Measurements from ENCODE around the gene LETM1. TPM values are rescaled to one million over a fixed set of nuclear protein-coding genes. Genes with fewer than 3 reads are reported as not detected.
A peak's percentile ranks its signal among the peaks of the same experiment; 100 is the strongest.

Gene LETM1
- total RNA-seq, 1 donor from 2014 or later, result 16.9 TPM

DNA sequence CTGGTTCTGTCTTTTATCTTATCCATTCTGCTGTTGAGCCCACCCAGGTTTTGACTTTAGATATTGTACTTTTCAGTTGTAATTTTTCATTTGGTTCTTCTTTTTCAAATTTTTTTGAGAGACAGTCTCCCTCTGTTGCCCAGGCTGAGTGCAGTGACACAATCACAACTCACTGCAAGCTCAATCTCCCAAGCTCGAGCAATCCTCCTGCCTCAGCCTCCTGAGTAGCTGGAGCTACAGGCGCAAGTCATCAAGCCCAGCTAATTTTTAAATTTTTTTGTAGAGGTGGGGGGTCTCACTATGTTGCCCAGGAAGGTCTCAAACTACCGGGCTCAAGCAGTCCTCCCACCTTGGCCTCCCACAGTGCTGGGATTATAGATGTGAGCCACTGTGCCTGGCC lies 25.7 kb downstream of the LETM1 start:
- Histone ChIP-seq H3K79me2 (ENCODE audit: low read depth) (no peaks in the 10 kb centered on the region), H2AFZ (replicated peaks) (no peak overlapping the region), H3K4me2 (no peak overlapping the region), H3F3A (ENCODE audit: low read depth) (peaks cover 6% of the 10 kb centered on the region), H3K4me1 (peaks cover 4% of the 10 kb centered on the region), H3K9me3 (ENCODE audit: low read depth) (peaks cover 3% of the 10 kb centered on the region), H3K27ac (no peak overlapping the region), H3K4me3 (no peak overlapping the region), H3K36me3 (no peaks in the 10 kb centered on the region), H4K20me1 (ENCODE audit: low read depth) (no peaks in the 10 kb centered on the region), H3K27me3 (no peaks in the 10 kb centered on the region), H3K9ac (no peak overlapping the region)
- Mint-ChIP-seq H3K27me3 (ENCODE audit: insufficient read depth, low read depth) (peaks cover 8% of the 10 kb centered on the region), H3K27ac (no peak overlapping the region), H3K9me3 (peaks cover 13% of the 10 kb centered on the region), H3K4me3 (no peak overlapping the region), H3K4me1 (peaks cover 28% of the 10 kb centered on the region), H3K36me3 (peaks cover 43% of the 10 kb centered on the region)
- TF ChIP-seq EZH2phosphoT487 (IDR thresholded peaks at IDR 0.05), result no peak
- TF ChIP-seq EZH2 (IDR thresholded peaks at IDR 0.05), result no peak
- TF ChIP-seq CTCF (IDR thresholded peaks at IDR 0.05), result no peak
- no peak for DNase-seq (ENCODE audit: low spot score)

- peak; percentile 12 for DNase-seq (ENCODE audit: low spot score)
- no peak for TF ChIP-seq CTCF (IDR thresholded peaks at IDR 0.05)
- no peak for TF ChIP-seq EZH2phosphoT487 (IDR thresholded peaks at IDR 0.05)
- no peak for TF ChIP-seq EZH2 (IDR thresholded peaks at IDR 0.05)
- Histone ChIP-seq H2AFZ (replicated peaks) (no peak overlapping the region), H3K9me3 (ENCODE audit: low read depth) (peaks cover 3% of the 10 kb centered on the region), H3K79me2 (ENCODE audit: low read depth) (no peaks in the 10 kb centered on the region), H3K4me3 (no peak overlapping the region), H3F3A (ENCODE audit: low read depth) (peaks cover 6% of the 10 kb centered on the region), H3K4me2 (no peak overlapping the region), H3K27me3 (no peaks in the 10 kb centered on the region), H3K27ac (no peak overlapping the region), H3K9ac (no peak overlapping the region), H3K4me1 (peaks cover 4% of the 10 kb centered on the region), H4K20me1 (ENCODE audit: low read depth) (no peaks in the 10 kb centered on the region), H3K36me3 (no peaks in the 10 kb centered on the region)
- H3K36me3 Mint-ChIP-seq, result peaks cover 35% of the 10 kb centered on the region
- peaks cover 22% of the 10 kb centered on the region for H3K4me1 Mint-ChIP-seq
- H3K4me3 Mint-ChIP-seq, result no peak overlapping the region
- H3K9me3 Mint-ChIP-seq, result peaks cover 13% of the 10 kb centered on the region
- H3K27ac Mint-ChIP-seq, result peak overlapping the region; percentile 89
- H3K27me3 Mint-ChIP-seq (ENCODE audit: insufficient read depth, low read depth), result peaks cover 8% of the 10 kb centered on the region
These were observed 29.2 kb downstream of the LETM1 start for GRCh38 chr4:1826531-1827350.

- Mint-ChIP-seq H3K4me3 (no peak overlapping the region), H3K27ac (no peak overlapping the region), H3K9me3 (peaks cover 10% of the 10 kb centered on the region), H3K27me3 (ENCODE audit: insufficient read depth, low read depth) (peaks cover 5% of the 10 kb centered on the region), H3K4me1 (peaks cover 22% of the 10 kb centered on the region), H3K36me3 (peaks cover 26% of the 10 kb centered on the region)
- Histone ChIP-seq H3K9me3 (ENCODE audit: low read depth) (peaks cover 3% of the 10 kb centered on the region), H3K27me3 (no peaks in the 10 kb centered on the region), H3K36me3 (no peaks in the 10 kb centered on the region), H2AFZ (replicated peaks) (no peak overlapping the region), H3K9ac (no peak overlapping the region), H3K79me2 (ENCODE audit: low read depth) (no peaks in the 10 kb centered on the region), H4K20me1 (ENCODE audit: low read depth) (no peaks in the 10 kb centered on the region), H3K4me3 (no peak overlapping the region), H3K27ac (no peak overlapping the region), H3K4me2 (no peak overlapping the region), H3F3A (ENCODE audit: low read depth) (peaks cover 6% of the 10 kb centered on the region), H3K4me1 (peaks cover 4% of the 10 kb centered on the region)
- TF ChIP-seq EZH2phosphoT487 (IDR thresholded peaks at IDR 0.05) (no peak), CTCF (IDR thresholded peaks at IDR 0.05) (no peak), EZH2 (IDR thresholded peaks at IDR 0.05) (no peak)
- no peak for DNase-seq (ENCODE audit: low spot score)
These were observed 30.6 kb downstream of the LETM1 start for GRCh38 chr4:1825326-1825725.

Measured in neural progenitor cell (in vitro differentiated cells).